GM18520 (cell line): ENCODE data around the gene PRDM15.

Experiments used
- ATAC-seq: cut with Tn5 transposase; IDR thresholded peaks from one replicate; pipeline ENCODE4 v1.9.1; 2021; ENCODE audit not compliant: unreplicated experiment

Gene PRDM15

GRCh38 chr21:41766883-41767605 lies 112.1 kb downstream of the PRDM15 start, which contains the start of gene RIPK4:
Gene RIPK4, minus strand, starts transcription at chr21:41767052. Its CDS starts 11 bp downstream, at chr21:41767041.
- ATAC-seq: no peak

GRCh38 chr21:41765973-41766882 lies 112.9 kb downstream of the PRDM15 start:
- no peak for ATAC-seq

- ATAC-seq: no peak
Measured at GRCh38 chr21:41765420-41765821, 113.7 kb downstream of the PRDM15 start.

GRCh38 chr21:41764558-41765419 lies 114.4 kb downstream of the PRDM15 start:
- ATAC-seq: no peak

GRCh38 chr21:41763996-41764395 lies 115.1 kb downstream of the PRDM15 start:
- ATAC-seq: no peak

- no peak for ATAC-seq
Measured at GRCh38 chr21:41763398-41763931, 115.7 kb downstream of the PRDM15 start.

GRCh38 chr21:41762753-41763152 lies 116.4 kb downstream of the PRDM15 start:
- ATAC-seq: no peak

- ATAC-seq: no peak
Measured at GRCh38 chr21:41761934-41762635, 117.1 kb downstream of the PRDM15 start.

- ATAC-seq: no peak
Measured at GRCh38 chr21:41761211-41761933, 117.8 kb downstream of the PRDM15 start.

- no peak for ATAC-seq
Measured at GRCh38 chr21:41760411-41760810, 118.7 kb downstream of the PRDM15 start.

- ATAC-seq: no peak
Measured at GRCh38 chr21:41759926-41760325, 119.2 kb downstream of the PRDM15 start.

GRCh38 chr21:41759214-41759840 lies 119.8 kb downstream of the PRDM15 start:
- ATAC-seq: no peak

- no peak for ATAC-seq
Measured at GRCh38 chr21:41758550-41758949, 120.6 kb downstream of the PRDM15 start.

- ATAC-seq: no peak
Measured at GRCh38 chr21:41755934-41756773, 123.0 kb downstream of the PRDM15 start.

GRCh38 chr21:41755258-41755933 lies 123.7 kb downstream of the PRDM15 start:
- no peak for ATAC-seq

- ATAC-seq: no peak
Measured at GRCh38 chr21:41754479-41754891, 124.7 kb downstream of the PRDM15 start.
